ENCODE results near the gene LSM4. TPM values are rescaled to one million over a fixed set of nuclear protein-coding genes. Genes with fewer than 3 reads are reported as not detected.
A peak's percentile ranks its signal among the peaks of the same experiment; 100 is the strongest.

The LSM4 gene
- total and polyA plus RNA-seq, 3 donors from 2014 or later: 196 to 241 (median 212) TPM

GRCh38 chr19:18306888-18307260 is 16.0 kb downstream of the LSM4 start:
- WGBS, 2 donors: 67 to 68% methylated on average over 14 of the region's 14 CpGs
- peaks cover 45% of the 10 kb centered on the region for H3K4me1 ChIP-seq
- no peaks in the 10 kb centered on the region for H3K36me3 ChIP-seq (ENCODE audit: low read depth, missing control alignments)
- peak overlapping the region; percentile 58 to 99 for H3K27ac ChIP-seq
- TF ChIP-seq POLR2A (IDR thresholded peaks at IDR 0.05): no peak
- no peak for TF ChIP-seq CTCF (IDR thresholded peaks at IDR 0.05)
- no peak for DNase-seq
- H3K4me3 ChIP-seq: no peak overlapping the region
- no peaks in the 10 kb centered on the region for H3K9me3 ChIP-seq
- no peaks in the 10 kb centered on the region for H3K27me3 ChIP-seq
- intact Hi-C loops (cut with DNase I; ENCODE audit: low total_unique reads): no loop called here

DNA sequence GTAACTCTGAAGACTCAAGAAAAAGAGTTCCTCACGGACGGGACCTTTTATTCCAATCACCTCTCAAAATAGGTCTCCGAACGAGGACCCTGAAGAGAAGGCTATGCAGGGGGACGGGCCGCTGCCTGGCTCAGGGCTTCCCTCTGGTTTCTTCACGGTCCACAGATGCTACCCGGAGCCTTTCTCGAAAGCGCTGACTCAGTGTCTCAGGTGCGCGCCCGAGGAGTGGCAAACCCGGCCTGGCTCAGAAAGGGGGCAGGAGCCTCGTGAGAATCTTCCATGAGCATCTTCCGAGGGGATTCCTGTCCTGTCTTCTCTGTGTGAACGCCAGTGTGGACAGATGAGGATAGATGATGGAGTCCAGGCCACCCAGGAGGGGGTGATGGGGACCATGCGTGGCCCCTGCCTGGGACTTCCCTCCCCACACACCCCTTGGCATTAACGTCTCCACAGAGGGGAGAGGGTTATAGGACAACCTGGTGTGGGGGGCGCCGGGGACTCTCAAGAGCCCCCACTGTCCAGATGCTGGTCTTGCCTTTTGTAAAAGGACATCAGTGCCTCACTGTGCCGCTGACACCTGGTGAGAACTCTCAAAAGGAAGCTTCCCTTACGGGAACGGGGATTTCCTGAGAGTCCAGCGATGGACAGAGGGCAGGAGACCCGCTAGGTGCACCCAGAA is 16.5 kb downstream of the LSM4 start:
- no peaks in the 10 kb centered on the region for H3K36me3 ChIP-seq (ENCODE audit: low read depth, missing control alignments)
- WGBS, 2 donors: 83% methylated on average over 20 to 26 of the region's 26 CpGs
- no peak for DNase-seq
- H3K27ac ChIP-seq: peak overlapping the region; percentile 58 to 99
- peaks cover 45% of the 10 kb centered on the region for H3K4me1 ChIP-seq
- no peak overlapping the region for H3K4me3 ChIP-seq
- no peaks in the 10 kb centered on the region for H3K27me3 ChIP-seq
- intact Hi-C loops (cut with DNase I; ENCODE audit: low total_unique reads): no loop called here
- H3K9me3 ChIP-seq: no peaks in the 10 kb centered on the region
- no peak for TF ChIP-seq CTCF (IDR thresholded peaks at IDR 0.05)
- no peak for TF ChIP-seq POLR2A (IDR thresholded peaks at IDR 0.05)

DNA sequence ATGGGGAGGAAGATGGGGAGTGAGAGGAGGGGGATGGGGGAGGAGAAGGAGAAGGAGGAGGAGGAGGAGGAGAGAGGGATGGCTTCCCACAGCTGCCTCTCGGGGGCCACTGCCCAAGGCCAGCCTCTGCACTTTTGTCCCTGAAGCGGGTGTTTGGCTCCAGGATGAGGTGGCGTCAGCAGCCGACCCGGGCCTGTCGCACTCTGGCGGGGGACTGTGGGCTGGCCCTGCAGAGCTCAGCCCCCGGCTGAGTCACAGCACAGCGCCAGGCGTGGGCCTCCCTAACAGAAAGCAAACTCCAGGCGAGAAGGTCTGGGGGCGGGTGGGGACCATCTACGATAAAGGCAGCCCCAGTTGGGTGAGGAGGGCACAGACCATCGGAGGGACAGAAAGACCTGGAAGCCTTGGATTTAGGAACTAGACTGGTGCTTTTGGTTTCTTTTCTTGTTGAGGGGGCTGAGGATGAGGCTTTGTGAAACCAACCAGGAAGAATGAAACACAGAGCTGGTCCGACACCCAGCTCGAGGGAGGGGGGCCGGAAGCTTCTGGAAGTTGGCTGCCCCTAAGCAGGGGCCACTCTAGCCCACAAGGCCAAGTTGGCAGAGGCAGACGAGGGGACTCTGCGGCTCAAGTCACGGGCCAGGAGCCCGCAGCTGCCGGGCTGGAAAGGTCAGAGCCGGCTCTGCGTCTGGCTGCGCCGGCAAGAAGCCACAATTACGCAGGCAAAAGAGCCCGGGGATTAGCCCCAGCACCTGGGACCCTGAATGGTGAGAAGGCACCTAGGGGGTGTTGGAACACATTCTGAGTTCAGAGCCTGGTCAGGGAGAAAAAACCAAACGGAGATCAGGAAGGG is 18.2 kb downstream of the LSM4 start:
- TF ChIP-seq CTCF (IDR thresholded peaks at IDR 0.05): no peak
- no peak for TF ChIP-seq POLR2A (IDR thresholded peaks at IDR 0.05)
- Histone ChIP-seq H3K36me3 (ENCODE audit: low read depth, missing control alignments) (no peaks in the 10 kb centered on the region), H3K27ac (peak overlapping the region; percentile 94 to 99), H3K27me3 (no peaks in the 10 kb centered on the region), H3K4me3 (peak overlapping the region; percentile 16 to 24), H3K9me3 (no peaks in the 10 kb centered on the region), H3K4me1 (peaks cover 45% of the 10 kb centered on the region)
- 27 to 28% methylated on average over 26 to 29 of the region's 29 CpGs for WGBS, 2 donors
- intact Hi-C loops (cut with DNase I; ENCODE audit: low total_unique reads): no loop called here
- DNase-seq: peak; percentile 85

- TF ChIP-seq POLR2A (IDR thresholded peaks at IDR 0.05): no peak
- TF ChIP-seq CTCF (IDR thresholded peaks at IDR 0.05): no peak
- intact Hi-C loops (cut with DNase I; ENCODE audit: low total_unique reads): no loop called here
Measured at GRCh38 chr19:18304208-18304457, 18.7 kb downstream of the LSM4 start.

More at GRCh38 chr19:18304208-18304457, 18.7 kb downstream of the LSM4 start:
- 5 to 31% methylated on average over 2 of the region's 2 CpGs for WGBS, 2 donors
- Histone ChIP-seq H3K9me3 (no peaks in the 10 kb centered on the region), H3K4me1 (peaks cover 45% of the 10 kb centered on the region), H3K27ac (peak overlapping the region; percentile 94 to 99), H3K27me3 (no peaks in the 10 kb centered on the region), H3K4me3 (no peak overlapping the region), H3K36me3 (ENCODE audit: low read depth, missing control alignments) (no peaks in the 10 kb centered on the region)
- no peak for DNase-seq
